Measurements from ENCODE around the gene CMTM2.

The CMTM2 gene

DNA sequence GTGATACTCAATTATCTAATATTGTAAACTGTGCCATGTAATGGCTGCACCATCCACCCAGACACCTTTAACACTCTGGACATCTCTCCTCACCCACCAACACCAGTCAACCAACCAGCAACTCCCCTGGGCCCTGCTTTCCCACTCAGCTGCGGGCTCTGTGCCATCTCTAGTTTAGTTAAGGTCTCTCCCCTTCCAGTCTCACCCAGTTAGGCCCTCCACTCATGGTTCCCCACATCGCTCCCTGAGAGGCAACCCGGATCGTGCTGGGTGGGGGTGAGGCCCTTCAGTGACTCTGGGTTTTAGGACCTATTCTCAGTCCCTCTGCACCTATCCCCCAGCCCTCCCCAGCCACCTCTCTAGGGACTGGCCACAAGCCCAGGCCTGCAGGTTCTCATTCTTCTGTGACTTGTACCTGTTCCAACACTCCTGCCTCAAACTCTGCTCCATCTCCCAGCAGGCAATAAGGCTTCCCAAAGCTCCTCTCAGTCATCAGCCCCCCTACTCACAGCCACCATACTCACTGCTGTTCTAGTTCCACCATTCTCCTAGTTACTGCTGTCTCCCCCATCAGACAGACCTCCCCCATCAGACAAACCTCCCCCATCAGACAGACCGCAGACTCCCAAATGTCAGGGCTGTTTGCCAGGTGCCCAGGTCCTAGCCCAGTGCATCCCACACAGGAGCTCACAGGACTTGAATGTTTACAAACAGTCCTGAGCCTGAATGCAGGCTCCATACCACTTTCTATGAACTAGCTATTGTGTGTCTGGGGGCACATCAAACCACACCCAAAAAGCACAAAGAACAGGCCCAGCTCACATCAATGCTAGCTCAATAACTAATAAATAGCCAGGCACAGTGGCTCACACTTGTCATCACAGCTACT lies 31.9 kb upstream of the CMTM2 start:
- H3K4me1 ChIP-seq (ENCODE audit: insufficient read depth, low read length), result peaks cover 10% of the 10 kb centered on the region
- no peaks in the 10 kb centered on the region for H3K36me3 ChIP-seq (ENCODE audit: insufficient read depth, low read length)
- no peak overlapping the region for H2AFZ ChIP-seq (ENCODE audit: low read depth, low read length)
- H3K9me3 ChIP-seq (ENCODE audit: low read length), result no peaks in the 10 kb centered on the region
- H3K27me3 ChIP-seq (ENCODE audit: insufficient read depth, low read length), result no peaks in the 10 kb centered on the region
- H3K4me3 ChIP-seq (ENCODE audit: low read length), result no peak overlapping the region

- Histone ChIP-seq H3K9me3 (ENCODE audit: low read length) (no peaks in the 10 kb centered on the region), H3K4me1 (ENCODE audit: insufficient read depth, low read length) (peaks cover 16% of the 10 kb centered on the region), H3K36me3 (ENCODE audit: insufficient read depth, low read length) (no peaks in the 10 kb centered on the region), H2AFZ (ENCODE audit: low read depth, low read length) (no peak overlapping the region), H3K4me3 (ENCODE audit: low read length) (no peak overlapping the region), H3K27me3 (ENCODE audit: insufficient read depth, low read length) (no peaks in the 10 kb centered on the region)
Measured at GRCh38 chr16:66548068-66548467, 31.2 kb upstream of the CMTM2 start.

DNA sequence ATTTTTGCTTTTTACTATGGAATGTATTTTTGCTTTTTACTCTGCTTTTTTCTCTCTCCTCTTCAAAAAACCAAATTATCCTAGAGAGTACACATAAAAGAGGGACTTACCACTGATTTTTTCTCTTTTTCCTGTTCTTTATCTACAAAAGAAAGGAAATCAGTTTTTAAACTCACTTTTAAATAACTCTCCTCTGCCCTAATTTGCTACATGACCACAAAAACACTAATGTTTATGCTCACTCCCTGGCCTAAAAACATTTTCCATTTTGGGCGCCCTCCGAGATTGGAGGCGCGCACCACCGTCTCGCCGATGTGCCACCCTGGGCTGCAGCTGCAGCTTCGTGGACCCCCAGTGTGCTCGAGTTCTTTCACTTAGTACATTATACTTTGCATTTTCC lies 30.4 kb upstream of the CMTM2 start:
- peaks cover 16% of the 10 kb centered on the region for H3K4me1 ChIP-seq (ENCODE audit: insufficient read depth, low read length)
- H3K27me3 ChIP-seq (ENCODE audit: insufficient read depth, low read length), result no peaks in the 10 kb centered on the region
- peak overlapping the region; percentile 92 for H2AFZ ChIP-seq (ENCODE audit: low read depth, low read length)
- H3K36me3 ChIP-seq (ENCODE audit: insufficient read depth, low read length), result no peaks in the 10 kb centered on the region
- H3K9me3 ChIP-seq (ENCODE audit: low read length), result no peaks in the 10 kb centered on the region
- peak overlapping the region; percentile 66 for H3K4me3 ChIP-seq (ENCODE audit: low read length)

- peak within 1 kb of the TSS; percentile 66 for H3K4me3 ChIP-seq (ENCODE audit: low read length)
- peak within 1 kb of the TSS; percentile 92 for H2AFZ ChIP-seq (ENCODE audit: low read depth, low read length)
- H3K27me3 ChIP-seq (ENCODE audit: insufficient read depth, low read length), result no peaks in the 10 kb centered on the region
- no peaks in the 10 kb centered on the region for H3K36me3 ChIP-seq (ENCODE audit: insufficient read depth, low read length)
- peaks cover 16% of the 10 kb centered on the region for H3K4me1 ChIP-seq (ENCODE audit: insufficient read depth, low read length)
- no peaks in the 10 kb centered on the region for H3K9me3 ChIP-seq (ENCODE audit: low read length)
Measured at GRCh38 chr16:66549284-66550131, 29.8 kb upstream of the CMTM2 start, which contains the start of gene TK2. TK2 (minus strand) TSS chr16:66550122; CDS start chr16:66550061, 61 bp downstream.

- Histone ChIP-seq H3K36me3 (ENCODE audit: insufficient read depth, low read length) (no peaks in the 10 kb centered on the region), H3K9me3 (ENCODE audit: low read length) (no peaks in the 10 kb centered on the region), H3K4me3 (ENCODE audit: low read length) (no peak overlapping the region), H2AFZ (ENCODE audit: low read depth, low read length) (no peak overlapping the region), H3K4me1 (ENCODE audit: insufficient read depth, low read length) (peaks cover 16% of the 10 kb centered on the region), H3K27me3 (ENCODE audit: insufficient read depth, low read length) (no peaks in the 10 kb centered on the region)
Measured at GRCh38 chr16:66551348-66551759, 27.9 kb upstream of the CMTM2 start.

DNA sequence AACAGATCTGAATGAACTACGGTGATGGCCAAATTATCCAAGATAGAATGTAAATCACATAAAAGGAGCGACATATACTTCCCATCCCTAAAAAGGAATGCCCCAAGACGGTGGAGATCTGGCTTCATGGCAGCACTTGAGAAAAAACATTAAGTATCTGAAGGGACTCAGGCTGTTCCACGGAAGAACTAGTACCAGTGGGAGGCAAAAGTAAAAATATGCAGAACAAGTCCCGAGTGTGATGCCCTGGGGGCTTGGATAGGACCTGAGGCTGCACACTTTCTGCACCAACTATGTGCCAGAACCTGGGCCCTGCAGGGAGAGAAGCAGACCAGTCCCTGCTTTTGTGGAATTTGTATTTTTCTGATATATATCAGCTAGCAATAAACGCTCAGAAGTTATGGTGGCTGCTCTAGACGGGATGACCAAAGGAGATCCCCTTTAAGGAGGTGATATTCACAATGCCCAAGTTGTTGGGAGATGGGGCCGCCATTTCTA lies 27.4 kb upstream of the CMTM2 start:
- peaks cover 16% of the 10 kb centered on the region for H3K4me1 ChIP-seq (ENCODE audit: insufficient read depth, low read length)
- peak overlapping the region; percentile 64 for H3K4me3 ChIP-seq (ENCODE audit: low read length)
- peak overlapping the region; percentile 44 for H2AFZ ChIP-seq (ENCODE audit: low read depth, low read length)

DNA sequence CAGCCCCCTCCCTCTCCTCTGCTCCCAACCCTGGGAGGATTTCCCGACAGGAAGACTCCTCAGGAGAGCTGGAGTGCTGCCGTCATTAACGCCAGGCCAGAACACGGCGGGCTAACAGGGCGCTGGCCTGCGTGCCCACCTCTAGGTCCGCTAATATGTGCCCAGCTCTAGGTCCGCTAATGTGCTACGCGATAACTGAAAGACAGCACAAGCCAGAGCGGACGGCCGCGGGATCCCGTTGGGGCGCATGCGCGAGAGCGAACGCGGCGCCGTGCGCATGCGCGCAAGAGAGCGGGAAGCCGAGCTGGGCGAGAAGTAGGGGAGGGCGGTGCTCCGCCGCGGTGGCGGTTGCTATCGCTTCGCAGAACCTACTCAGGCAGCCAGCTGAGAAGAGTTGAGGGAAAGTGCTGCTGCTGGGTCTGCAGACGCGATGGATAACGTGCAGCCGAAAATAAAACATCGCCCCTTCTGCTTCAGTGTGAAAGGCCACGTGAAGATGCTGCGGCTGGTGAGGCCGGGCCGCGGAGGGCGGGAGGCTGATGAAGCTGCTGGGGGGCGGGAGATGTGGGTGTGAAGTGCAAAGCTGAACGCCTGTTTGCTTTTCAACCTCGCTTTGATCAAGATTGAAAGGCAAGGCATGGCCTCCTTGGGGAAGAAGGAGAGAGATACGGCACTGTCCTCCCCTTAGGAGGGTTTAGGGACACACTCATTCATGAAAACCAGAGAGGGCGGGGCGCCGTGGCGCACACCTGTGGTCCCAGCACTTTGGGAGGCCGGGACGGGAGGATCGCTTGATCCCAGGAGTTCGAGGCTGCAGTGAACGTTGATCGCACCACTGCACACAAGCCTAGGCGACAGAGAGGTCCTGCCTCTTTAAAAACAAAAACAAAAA lies 26.7 kb upstream of the CMTM2 start, which contains the start of gene CKLF:
Gene CKLF (plus strand): TSS at position 291 of the 892 bp plus-strand sequence. CDS start 140 bp downstream, at position 431.
- Histone ChIP-seq H3K9me3 (ENCODE audit: low read length) (no peaks in the 10 kb centered on the region), H3K4me1 (ENCODE audit: insufficient read depth, low read length) (peaks cover 16% of the 10 kb centered on the region), H3K27me3 (ENCODE audit: insufficient read depth, low read length) (no peaks in the 10 kb centered on the region), H2AFZ (ENCODE audit: low read depth, low read length) (peak within 1 kb of the TSS; percentile 52), H3K4me3 (ENCODE audit: low read length) (peak within 1 kb of the TSS; percentile 64), H3K36me3 (ENCODE audit: insufficient read depth, low read length) (no peaks in the 10 kb centered on the region)

More for the DNA sequence above, 27.4 kb upstream of the CMTM2 start:
- Histone ChIP-seq H3K9me3 (ENCODE audit: low read length) (no peaks in the 10 kb centered on the region), H3K27me3 (ENCODE audit: insufficient read depth, low read length) (no peaks in the 10 kb centered on the region), H3K36me3 (ENCODE audit: insufficient read depth, low read length) (no peaks in the 10 kb centered on the region)

DNA sequence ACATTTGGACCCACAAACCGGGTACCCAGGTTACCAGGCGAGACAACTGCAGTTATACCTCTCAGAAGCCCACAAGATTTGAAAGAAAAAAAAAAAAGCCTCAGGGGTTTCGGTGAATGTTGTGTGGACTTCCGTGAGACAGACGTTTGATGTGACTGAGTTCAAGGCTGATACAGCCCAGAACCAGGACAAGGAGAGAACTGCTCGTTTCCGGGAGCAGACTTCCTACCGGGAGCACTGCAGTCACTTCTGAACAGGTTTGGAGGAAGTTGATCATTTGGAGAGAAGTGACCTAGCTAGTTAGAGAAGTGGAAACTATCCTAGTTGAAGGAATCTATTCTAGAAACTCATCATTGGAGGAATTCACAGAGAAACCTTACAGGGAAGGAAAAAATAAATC lies 26.0 kb upstream of the CMTM2 start:
- no peaks in the 10 kb centered on the region for H3K27me3 ChIP-seq (ENCODE audit: insufficient read depth, low read length)
- H2AFZ ChIP-seq (ENCODE audit: low read depth, low read length), result no peak overlapping the region
- peaks cover 16% of the 10 kb centered on the region for H3K4me1 ChIP-seq (ENCODE audit: insufficient read depth, low read length)
- H3K36me3 ChIP-seq (ENCODE audit: insufficient read depth, low read length), result peaks cover under 1% of the 10 kb centered on the region
- peak overlapping the region; percentile 64 for H3K4me3 ChIP-seq (ENCODE audit: low read length)
- no peaks in the 10 kb centered on the region for H3K9me3 ChIP-seq (ENCODE audit: low read length)

GRCh38 chr16:66554021-66554420 lies 25.2 kb upstream of the CMTM2 start:
- no peaks in the 10 kb centered on the region for H3K9me3 ChIP-seq (ENCODE audit: low read length)
- H2AFZ ChIP-seq (ENCODE audit: low read depth, low read length), result no peak overlapping the region
- H3K4me1 ChIP-seq (ENCODE audit: insufficient read depth, low read length), result peaks cover 15% of the 10 kb centered on the region
- no peak overlapping the region for H3K4me3 ChIP-seq (ENCODE audit: low read length)
- peaks cover 5% of the 10 kb centered on the region for H3K36me3 ChIP-seq (ENCODE audit: insufficient read depth, low read length)
- no peaks in the 10 kb centered on the region for H3K27me3 ChIP-seq (ENCODE audit: insufficient read depth, low read length)

DNA sequence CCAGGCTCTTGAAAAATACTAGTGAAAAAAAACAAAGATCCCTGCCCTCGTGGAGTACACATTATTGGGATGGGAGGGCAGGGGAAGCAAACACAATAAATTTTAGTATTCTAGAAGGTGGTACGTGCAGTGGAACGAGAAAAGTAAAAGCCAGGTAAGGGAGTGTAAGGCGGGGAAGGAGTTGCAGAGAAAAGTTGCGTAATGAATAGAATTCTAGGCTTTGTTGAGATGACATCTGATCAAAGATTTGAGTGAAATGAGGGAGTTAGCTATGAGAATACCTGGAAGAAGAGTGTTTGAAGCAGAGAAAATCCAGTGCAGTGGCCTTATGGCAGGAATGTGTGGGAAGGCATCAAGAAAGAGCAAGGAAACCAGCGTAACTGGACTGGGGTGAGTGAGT lies 24.8 kb upstream of the CMTM2 start:
- H3K4me3 ChIP-seq (ENCODE audit: low read length), result no peak overlapping the region
- H3K27me3 ChIP-seq (ENCODE audit: insufficient read depth, low read length), result no peaks in the 10 kb centered on the region
- no peak overlapping the region for H2AFZ ChIP-seq (ENCODE audit: low read depth, low read length)
- no peaks in the 10 kb centered on the region for H3K9me3 ChIP-seq (ENCODE audit: low read length)
- H3K4me1 ChIP-seq (ENCODE audit: insufficient read depth, low read length), result peaks cover 10% of the 10 kb centered on the region
- H3K36me3 ChIP-seq (ENCODE audit: insufficient read depth, low read length), result peaks cover 5% of the 10 kb centered on the region

DNA sequence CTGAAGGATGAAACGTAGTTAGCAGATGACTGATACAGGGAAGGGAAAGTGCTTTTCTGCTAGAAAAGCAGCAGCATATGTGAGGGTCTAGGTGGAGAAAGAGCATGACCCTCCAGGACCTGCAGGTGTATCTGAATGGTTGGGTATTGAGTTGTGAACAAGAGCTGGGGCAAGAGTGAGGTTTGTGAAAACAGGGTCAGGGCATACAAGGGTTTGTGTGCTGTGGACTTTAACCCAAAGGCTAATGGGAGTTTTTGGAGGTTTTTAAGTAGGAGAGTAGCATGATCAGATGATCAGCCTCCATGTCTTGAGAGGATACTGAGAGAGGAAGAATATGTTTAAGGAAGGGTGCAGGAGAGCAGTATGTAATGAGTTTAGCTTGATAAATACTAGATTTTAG lies 19.2 kb upstream of the CMTM2 start:
- Histone ChIP-seq H3K36me3 (ENCODE audit: insufficient read depth, low read length) (peaks cover 11% of the 10 kb centered on the region), H3K9me3 (ENCODE audit: low read length) (no peaks in the 10 kb centered on the region), H3K27me3 (ENCODE audit: insufficient read depth, low read length) (no peaks in the 10 kb centered on the region), H3K4me3 (ENCODE audit: low read length) (no peak overlapping the region), H3K4me1 (ENCODE audit: insufficient read depth, low read length) (no peaks in the 10 kb centered on the region), H2AFZ (ENCODE audit: low read depth, low read length) (no peak overlapping the region)

DNA sequence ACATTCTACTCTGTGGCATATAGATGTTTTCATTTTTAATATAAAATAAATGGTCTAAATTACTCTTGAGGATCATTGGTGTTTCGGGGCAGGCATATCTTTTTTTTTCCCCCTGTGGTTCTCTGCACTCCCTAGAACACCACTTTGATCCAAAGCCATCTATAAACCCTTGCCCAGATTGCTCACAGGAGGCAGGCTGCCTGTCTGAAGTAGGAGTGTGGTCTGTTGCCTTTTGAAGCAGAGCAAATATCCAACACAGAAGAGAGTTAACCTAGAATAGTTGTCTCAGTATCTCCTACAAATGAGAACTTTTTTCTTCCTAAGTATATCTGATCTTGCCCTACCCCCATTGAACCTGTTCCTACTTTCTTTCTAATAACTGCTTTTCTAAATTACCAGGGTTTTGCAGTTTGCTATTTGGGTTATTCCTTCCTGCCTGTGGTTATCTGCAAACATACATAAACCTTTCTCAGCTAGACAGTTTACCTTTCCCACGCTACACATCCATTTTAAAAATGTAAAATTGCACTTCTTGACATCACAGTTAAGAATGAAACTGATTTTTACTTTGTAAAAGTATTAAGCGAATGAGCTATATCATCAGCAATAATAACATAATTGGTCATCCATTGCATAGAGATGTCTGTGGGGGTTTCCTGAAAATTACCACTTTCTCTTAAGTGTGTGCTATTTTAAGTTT lies 17.7 kb upstream of the CMTM2 start:
- Histone ChIP-seq H3K36me3 (ENCODE audit: insufficient read depth, low read length) (peaks cover 17% of the 10 kb centered on the region), H3K4me1 (ENCODE audit: insufficient read depth, low read length) (no peaks in the 10 kb centered on the region), H3K9me3 (ENCODE audit: low read length) (peaks cover 4% of the 10 kb centered on the region), H3K27me3 (ENCODE audit: insufficient read depth, low read length) (no peaks in the 10 kb centered on the region), H2AFZ (ENCODE audit: low read depth, low read length) (no peak overlapping the region), H3K4me3 (ENCODE audit: low read length) (no peak overlapping the region)

Measured in neuron (in vitro differentiated cells).